NCI-H146 treated with DMSO at 0.1 percent for 48 hours (cell line): ENCODE data around the gene KIAA1549.

Experiments
- DNase-seq: peaks from one replicate; lab custom pipeline; 2025; ENCODE audit not compliant: unreplicated experiment; lab: John Stamatoyannopoulos, UW

KIAA1549 gene

DNA sequence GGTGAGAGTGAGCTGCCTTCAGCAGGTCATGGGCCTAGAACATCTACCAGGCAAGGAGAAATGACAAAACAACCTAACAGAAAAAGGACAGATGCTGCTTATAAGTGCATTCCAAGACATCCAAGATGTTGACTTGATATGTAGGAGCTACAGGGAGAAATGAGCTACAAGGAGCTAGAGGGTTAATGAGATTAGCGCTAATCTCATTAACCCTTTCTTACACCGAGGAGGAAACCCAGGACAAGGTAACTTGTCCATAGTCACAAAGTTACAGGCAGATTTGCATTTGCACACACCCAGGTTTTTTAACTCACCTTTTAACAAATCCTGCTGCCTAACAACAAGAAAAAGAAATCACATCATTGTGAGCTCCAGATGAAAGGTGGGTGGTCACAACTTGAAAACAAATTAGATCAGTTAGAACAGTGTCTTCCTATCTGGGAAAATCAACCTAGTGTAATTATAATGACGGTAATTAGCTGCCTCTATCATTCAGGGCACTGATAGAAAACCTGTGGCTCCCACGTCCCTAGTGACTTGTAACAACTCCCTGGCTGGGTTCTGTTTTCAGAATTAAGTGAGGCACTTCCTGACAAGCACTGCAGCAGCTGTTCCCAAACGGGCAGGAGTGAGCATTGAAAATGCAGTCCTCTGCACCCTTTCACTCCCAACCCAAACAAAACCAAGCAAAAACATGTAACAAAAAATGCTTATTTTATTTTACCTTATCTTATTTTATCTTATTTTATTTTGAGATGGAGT, 5.7 kb downstream of the KIAA1549 start:
- peak; percentile 14 for DNase-seq

DNA sequence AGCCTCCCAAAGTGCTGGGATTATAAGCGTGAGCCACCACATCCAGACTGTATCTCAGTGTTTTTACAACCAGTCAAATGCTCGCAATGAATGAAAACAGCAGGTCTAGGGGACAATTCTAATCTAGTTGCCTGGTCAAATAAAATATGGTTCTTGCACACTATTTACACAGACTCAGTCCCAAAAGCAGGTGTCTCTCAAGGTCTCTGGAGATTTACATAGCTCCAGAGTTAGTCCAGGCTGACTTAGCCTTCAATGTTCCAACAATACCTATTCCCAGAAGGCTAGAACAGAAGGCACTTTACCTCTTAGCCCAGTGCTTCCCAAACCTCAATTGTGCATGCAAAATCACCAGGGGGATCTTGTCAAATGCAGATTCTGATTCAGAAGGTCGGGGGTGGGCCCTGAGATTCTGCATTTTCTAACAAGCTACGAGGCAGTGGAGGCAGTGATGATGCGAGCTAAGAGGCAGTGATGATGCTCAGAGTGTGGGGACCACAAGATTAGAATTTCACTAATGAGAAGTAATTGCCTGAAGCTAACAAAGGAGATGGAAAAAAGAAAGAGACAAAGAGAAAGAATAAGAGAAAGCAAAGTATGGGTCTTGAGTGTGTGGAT, 6.4 kb downstream of the KIAA1549 start:
- no peak for DNase-seq

DNA sequence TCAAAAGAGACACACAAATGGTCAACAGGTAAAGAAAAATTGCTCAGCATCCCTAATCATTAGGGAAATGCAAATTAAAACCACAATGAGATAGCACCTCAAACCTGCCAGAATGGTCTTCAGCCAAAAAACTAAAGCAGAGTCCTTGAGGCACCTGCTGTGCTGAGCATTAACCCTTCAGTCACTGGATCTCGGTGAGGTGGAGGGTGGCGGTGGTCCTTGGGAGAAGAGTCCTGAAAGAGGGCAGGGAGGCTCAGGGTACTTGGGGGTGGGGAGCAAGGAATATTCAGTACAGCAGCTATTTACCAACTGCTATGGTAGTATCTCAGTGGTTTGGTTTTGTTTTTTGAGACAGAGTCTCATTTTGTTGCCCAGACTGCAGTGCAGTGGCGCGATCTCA, 7.1 kb downstream of the KIAA1549 start:
- no peak for DNase-seq

DNA sequence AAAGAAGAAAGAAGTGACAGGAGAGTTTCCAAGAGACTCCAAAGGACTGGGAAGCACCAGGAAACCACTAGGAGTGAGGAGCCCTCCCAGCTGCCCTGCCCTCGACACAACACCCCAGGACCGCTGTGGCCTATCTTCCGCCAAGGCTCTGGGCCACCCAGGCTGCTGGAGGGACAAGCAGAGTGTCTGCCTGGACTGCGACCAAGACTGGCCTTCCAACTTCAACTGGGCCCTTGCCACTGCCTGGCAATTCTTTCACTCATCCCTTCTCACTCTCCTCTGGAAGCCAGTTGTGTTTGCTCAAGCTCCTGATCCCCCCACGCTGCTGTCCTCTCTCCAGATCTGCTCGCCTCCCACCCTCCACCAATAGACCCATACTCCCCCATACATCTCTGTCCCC, 10.2 kb downstream of the KIAA1549 start:
- no peak for DNase-seq

DNA sequence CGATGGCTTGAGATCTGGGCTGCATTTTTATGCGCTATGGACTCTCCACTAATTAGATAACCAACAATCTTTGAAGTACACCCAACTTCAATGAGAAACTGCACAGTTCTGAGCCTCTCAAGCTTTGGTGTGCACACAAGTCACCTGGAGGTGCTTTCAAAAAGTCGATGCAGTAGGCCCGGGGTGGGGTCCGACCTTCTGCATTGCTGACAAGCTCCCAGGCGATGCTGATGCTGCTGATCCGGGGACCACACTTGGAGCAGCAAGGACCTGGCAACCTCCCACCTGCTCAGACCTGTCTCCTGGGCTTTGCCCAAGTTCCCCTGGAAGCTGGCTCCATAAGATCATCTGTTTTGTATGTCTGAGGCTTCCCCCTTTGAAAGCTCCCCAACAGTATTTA, 10.7 kb downstream of the KIAA1549 start:
- DNase-seq, result no peak

DNA sequence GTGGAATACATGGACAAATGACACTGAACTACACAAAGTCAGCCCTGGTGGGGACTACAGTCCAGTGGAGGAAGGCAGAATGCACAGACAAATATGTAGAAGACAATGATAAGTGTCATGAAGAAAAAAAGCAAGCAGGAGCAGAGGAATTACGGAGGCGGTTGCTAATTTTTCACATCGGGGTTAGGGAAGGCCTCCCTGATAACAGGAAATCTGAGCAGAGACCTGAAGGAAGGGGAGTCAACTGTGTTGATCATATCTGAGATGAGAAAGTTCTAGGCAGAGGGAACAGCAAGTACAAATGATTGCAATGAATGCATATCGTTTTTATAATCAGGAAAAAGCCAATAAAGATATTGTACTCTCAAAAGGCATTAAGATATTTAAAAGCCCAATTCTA, 14.0 kb downstream of the KIAA1549 start:
- no peak for DNase-seq

DNA sequence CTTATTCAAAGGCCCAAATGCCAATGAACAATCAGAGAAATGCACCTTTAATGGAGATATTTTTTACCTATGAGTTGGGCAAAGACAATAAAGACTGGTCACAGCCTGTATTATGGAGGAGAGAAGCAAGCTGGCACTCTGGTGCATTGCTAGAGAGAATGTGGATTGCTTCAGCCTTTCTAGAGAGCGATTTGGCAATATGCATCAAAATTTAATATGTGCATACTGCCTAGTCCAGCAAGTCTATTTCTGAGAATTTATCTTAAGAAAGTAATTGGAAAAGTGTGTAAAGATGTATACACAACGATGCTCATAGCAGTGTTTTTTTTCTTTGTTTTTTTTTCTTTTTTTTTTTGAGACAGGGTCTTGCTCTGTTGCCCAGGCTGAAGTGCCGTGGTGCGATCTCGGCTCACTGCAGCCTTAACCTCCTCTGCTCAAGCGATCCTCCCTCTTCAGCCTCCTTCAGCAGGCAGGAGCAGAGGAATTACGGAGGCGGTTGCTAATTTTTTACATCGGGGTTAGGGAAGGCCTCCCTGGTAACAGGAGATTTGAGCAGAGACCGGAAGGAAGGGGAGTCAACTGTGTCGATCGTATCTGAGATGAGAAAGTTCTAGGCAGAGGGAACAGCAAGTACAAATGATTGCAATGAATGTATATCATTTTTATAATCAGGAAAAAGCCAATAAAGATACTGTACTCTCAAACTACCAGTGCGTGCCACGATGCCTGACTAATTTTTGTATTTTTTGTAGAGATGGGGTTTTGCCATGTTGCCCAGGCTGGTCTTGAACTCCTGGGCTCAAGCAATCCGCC, 16.4 kb downstream of the KIAA1549 start:
- DNase-seq, result no peak

DNA sequence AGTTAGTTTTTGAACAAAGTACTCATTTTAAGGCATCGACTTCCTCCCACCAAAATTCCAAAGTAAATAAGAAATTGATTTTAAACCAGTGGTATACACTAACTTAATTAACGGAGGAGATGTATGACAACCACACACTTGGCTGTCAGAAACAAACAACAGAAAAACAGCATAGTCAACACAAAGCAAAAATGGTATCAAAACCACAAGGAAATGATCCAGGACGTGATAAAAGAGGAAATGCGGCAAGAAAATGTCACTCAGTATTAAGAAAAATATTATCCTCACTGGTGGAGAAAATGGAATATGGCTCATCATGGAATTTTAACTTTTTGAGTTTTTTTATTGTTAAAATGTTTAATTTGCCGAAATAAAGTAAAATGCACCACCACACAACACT, 17.5 kb downstream of the KIAA1549 start:
- no peak for DNase-seq

DNA sequence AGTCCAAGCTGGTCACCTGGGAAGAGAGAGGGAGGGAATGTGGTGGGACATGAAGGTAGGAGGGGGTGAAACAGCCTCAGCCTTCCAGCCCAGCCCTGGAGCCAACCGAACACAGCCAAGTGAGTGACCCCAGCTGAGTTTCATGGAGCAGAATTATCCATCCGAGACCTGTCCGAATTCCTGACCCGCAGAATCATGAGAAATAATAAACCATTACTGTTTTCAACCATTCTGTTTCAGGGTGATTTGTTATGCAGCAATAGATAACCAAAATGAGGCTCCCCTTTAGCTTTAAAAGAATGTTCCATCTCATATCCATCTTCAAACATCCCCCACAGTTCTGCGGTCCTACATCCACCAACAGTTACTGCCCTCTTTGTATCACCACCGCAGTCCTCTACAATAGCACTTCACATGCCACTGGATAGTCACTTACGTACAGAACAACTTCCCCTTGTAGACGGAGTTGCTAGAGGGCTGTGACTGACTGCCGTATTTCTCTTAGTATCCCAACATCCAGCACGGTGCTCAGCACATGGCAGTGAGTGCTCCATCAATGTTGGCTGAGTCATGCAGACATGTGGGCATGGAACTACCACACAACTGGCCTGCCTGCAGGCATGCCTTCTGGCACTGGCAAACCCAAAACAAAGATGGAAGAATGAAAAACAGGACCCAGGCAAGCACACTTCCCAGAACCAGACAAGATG, 18.5 kb downstream of the KIAA1549 start:
- DNase-seq, result no peak

DNA sequence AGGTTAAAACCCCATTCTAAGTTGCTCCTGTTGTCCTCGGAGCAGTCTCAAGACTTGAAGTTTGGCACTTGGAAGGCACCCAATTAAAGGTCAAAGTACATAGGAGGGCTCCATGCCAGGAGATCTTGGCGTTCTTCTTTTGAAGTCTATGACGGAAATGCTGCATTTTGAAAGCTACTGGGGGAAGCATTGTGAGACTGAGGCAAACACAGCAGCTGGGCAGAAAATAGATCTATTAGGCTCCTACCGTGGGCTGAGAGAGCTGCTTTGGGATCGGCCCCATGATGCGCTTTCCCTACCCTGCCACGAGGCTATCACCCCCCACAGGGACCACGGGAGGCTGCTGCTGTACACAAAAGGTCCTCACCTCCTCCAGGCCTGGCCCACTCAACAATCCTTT, 20.0 kb downstream of the KIAA1549 start:
- DNase-seq, result no peak

DNA sequence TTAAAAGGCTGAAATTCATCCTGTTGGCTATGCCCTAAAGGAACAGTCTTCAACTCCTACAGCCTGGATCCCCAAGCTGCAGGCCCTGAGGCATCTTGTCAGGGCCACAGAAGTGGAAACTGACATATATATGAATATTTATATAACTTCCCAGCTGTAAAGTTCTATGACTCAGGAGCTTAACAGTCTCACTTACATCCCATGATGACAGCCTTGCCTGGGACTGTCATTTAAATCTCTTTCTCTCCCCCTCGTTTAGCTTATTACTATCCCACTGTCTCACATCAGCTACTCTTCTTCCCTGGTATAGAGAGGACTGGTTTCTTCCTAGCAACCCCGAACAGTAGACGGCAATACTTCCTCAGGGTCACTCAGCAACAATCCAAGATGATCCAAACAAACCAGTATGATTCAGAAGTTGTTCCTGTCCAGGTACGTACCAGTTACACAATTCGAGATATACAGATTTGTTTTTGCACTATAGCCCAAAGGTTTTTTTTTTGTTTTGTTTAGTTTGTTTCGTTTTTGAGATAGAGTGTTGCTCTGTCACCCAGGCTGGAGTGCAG, 22.7 kb downstream of the KIAA1549 start:
- DNase-seq, result no peak

DNA sequence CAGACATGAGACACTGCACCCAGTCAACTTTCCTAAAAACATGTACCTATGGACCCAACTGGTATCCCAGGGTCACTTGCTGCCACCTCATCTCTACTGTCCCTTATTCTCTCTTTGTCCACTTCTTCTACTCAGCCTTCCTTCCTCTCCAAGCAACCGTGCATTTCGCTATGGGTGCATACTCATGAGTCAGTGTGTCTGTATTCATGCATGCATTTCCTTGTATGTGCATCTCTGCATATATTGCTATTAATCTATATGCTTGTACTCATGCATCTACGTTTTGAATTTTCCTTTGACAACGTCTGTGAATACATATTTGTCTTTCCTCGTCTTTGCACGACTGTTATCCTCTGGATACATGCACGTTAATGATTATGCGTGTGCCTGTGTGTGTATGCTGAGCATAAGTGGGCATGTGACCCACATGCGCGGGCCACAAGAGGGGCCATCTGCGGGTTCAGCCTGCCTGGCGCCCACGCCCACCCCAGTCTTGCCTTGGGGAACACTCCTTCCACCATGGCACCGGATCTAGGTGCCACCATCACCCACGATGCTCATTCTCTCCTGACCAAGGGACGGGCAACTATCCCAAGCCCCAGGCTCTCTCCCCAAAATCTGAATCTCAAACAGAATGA, 23.3 kb downstream of the KIAA1549 start:
- no peak for DNase-seq

DNA sequence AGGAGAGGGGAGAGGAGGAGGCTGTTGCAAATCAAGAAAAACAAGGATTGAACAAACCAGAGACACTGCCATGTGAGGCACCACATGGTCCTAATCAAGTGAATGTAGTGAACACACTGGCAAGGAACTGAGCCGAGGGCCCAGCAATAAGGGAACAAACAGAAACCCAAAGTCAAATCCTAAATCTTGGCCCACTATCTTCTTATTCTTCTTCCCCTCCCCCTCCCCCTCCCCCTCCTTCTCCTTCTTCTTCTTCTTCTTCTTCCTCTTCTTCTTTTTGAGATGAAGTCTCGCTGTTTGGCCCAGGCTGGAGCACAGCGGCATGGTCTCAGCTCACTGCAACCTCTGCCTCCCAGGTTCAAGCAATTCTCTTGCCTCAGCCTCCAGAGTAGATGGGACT, 24.0 kb downstream of the KIAA1549 start:
- DNase-seq, result no peak

DNA sequence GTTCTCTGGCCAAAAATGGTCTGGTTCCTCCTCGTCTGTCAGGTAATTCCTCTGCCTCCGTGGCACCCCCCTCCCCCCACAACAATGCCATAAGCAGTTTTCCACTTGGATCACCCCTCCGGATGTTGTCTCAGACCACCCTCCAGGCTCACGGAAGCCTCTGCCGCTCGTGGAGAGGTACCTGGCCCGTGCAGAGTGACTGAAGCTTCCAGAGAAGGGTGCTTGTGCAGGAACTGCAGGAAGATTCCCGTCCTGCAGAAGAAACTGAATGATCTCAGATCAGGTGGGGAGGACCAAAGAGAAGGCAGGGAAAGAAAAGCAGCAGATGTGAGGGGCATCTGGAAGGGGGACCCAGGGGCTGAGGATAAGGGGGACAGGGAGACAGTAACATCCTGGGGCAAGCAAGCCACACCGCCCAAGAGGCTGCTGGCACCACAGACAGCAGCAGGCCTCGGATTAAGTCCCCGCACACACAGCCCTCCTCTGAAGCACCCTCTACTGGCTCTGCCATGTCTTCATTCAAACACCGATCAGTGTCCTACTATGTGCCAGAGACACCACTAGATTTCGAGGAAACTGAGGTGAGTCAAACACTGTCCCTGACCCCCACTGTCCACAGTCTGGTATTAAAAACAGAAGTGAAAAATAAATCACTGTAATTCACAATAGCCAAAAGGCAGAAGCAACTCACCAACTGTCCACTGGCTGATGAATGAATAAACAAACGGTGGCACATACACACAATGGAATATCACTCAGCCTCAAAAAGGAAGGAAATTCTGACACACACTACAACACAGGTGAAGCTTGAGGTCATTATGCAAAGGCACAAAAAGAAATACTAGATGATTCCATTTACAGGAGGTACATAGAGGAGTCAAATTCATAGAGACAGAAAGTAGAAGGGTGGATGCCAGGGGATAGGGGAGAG, 26.4 kb downstream of the KIAA1549 start:
- no peak for DNase-seq

DNA sequence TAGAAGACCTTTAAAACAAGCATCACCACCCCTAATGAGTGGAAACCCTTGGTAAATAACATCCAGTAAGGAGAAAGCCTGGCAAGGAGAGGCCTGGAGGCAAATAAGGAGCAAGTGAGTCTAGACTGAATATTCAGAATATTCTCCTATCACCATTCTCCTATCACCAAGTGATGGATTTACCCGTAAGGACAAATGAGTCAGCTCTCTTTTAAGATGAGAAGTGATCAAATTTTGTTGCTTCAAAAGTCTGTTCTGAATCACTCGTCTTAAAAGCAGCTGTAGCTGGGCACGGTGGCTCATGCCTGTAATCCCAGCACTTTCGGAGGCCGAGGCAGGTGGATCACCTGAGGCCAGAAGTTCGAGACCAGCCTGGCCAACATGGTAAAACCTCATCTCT, 28.4 kb downstream of the KIAA1549 start:
- no peak for DNase-seq

DNA sequence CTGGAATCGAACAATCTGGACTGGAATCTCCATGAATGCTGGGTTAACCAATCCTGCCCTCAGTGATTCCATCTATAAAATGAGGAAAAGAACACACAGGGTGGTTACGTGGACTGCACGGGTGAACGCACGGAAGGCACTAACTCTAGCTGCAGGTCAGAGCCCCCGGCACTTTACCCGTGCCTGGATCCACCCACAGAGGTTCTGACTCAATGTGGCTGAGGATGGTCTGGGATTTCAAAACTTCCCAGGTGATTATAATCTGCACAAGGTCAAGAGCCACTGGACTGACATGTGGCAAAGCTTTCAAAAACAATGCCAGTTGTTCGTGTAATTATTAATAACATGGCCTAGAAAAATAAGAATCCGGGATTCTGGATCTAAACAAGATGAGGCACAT, 29.2 kb downstream of the KIAA1549 start:
- DNase-seq, result no peak

DNA sequence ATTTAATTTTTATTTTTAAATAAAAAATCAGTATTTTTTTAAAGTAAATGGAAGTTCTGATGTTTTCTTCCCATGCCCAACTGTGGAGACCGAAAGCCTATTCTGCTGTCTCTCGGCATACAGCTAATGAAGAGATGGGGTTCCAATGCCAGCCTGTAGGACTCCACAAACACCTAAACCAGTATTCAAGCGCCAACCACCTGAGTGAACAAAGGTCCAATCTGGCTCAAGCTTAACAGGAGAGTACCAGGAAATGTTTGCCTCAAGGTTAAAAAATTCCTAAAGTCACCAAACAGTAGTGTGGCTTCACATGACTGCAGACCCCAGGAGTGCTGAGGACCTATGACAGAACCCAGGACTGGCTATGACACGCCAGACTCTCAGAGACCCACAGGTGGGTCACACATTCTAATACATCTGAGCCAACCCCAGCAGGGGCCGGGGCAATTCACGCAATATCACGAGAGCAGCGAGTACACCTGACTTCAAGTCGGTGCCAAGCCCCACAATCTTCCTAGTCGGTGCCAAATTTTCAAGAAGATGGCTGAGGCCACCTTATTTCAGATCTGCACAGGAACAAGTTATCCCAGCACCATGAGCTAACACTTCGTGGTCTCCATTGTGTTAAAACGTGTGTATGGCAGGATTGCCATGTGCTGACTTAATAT, 31.6 kb downstream of the KIAA1549 start:
- DNase-seq, result no peak

DNA sequence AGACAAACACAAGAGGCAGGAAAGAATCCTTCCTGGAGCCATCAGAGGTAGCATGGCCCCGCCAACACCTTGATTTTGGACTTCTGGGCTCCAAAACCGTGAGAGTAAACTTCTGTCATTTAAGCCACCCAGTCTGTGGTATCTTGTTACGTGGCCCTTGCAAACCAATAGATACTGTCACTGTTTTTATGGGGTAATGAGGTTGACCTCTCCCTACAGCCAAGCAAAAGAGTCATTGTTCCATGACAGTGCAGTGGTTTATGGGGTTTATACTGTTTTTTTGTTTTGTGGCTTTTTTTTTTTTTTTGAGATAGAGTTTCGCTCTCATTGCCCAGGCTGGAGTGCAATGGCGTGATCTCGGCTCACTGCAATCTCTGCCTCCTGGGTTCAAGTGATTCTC, 32.8 kb downstream of the KIAA1549 start:
- DNase-seq, result no peak

DNA sequence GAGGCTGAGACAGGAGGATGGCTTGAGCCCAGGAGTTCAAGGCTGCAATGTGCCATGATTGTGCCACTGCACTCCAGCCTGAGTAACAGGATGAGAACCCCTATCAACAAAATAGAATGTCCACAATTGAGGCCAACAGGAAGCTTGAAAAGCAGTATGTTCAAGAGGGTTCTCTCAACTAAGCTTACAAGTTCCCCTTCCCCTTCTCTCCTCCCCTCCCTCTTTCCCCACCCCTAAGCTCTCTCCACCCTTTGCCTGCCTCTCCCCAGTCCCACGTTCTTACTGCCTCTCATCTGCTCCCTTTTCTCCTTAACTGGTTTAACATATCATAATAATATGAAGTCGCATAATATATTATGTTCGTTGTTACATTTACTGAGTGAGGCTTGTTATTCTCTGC, 35.4 kb downstream of the KIAA1549 start:
- DNase-seq, result no peak
